DMS79 treated with DMSO at 0.1 percent for 48 hours (cell line): ENCODE results near the gene ZBTB40.

Experiments
- DNase-seq: peaks from one replicate; lab custom pipeline; 2025; lab: John Stamatoyannopoulos, UW

The ZBTB40 gene

GRCh38 chr1:22451702-22452480 is at the start of gene ZBTB40:
TSS of gene ZBTB40 (plus strand) at chr1:22451851. CDS start at chr1:22489949, 38,098 bp downstream.
- peak; percentile 97 for DNase-seq

GRCh38 chr1:22402356-22403053 is 49.1 kb upstream of the ZBTB40 start:
- DNase-seq = no peak

GRCh38 chr1:22404486-22404885 is 47.2 kb upstream of the ZBTB40 start:
- no peak for DNase-seq

- no peak for DNase-seq
These were observed 44.7 kb upstream of the ZBTB40 start for GRCh38 chr1:22406722-22407495.

- no peak for DNase-seq
These were observed 43.4 kb upstream of the ZBTB40 start for GRCh38 chr1:22408230-22408629.

- no peak for DNase-seq
These were observed 41.2 kb upstream of the ZBTB40 start for GRCh38 chr1:22410401-22410800.

GRCh38 chr1:22410928-22411495 is 40.6 kb upstream of the ZBTB40 start:
- no peak for DNase-seq

GRCh38 chr1:22411589-22411988 is 40.1 kb upstream of the ZBTB40 start:
- DNase-seq = no peak

GRCh38 chr1:22412932-22413727 is 38.5 kb upstream of the ZBTB40 start:
- no peak for DNase-seq

- DNase-seq = no peak
These were observed 37.9 kb upstream of the ZBTB40 start for GRCh38 chr1:22413799-22414198.

GRCh38 chr1:22414244-22414751 is 37.4 kb upstream of the ZBTB40 start:
- no peak for DNase-seq

GRCh38 chr1:22415489-22415888 is 36.2 kb upstream of the ZBTB40 start:
- no peak for DNase-seq

- DNase-seq = peak; percentile 79
These were observed 34.8 kb upstream of the ZBTB40 start for GRCh38 chr1:22416555-22417454.

- no peak for DNase-seq
These were observed 34.2 kb upstream of the ZBTB40 start for GRCh38 chr1:22417466-22417865.

- no peak for DNase-seq
These were observed 33.3 kb upstream of the ZBTB40 start for GRCh38 chr1:22418312-22418711.

GRCh38 chr1:22418933-22419382 is 32.7 kb upstream of the ZBTB40 start:
- no peak for DNase-seq

GRCh38 chr1:22420455-22421053 is 31.1 kb upstream of the ZBTB40 start:
- peak; percentile 85 for DNase-seq

- DNase-seq = no peak
These were observed 24.9 kb upstream of the ZBTB40 start for GRCh38 chr1:22426781-22427180.

- peak; percentile 30 for DNase-seq
These were observed 23.0 kb upstream of the ZBTB40 start for GRCh38 chr1:22428672-22429071.

GRCh38 chr1:22431965-22432364 is 19.7 kb upstream of the ZBTB40 start:
- DNase-seq = no peak
